D721Med (cell line): ENCODE data around the gene MMP11.
A peak's percentile ranks its signal among the peaks of the same experiment; 100 is the strongest.

ENCODE experiments used
- DNase-seq: peaks from one replicate; pipeline ENCODE4 v3.0.0; 2011; ENCODE audit warnings: low spot score; ENCODE audit not compliant: insufficient read length
- FAIRE-seq: peaks from 2 replicates; lab custom pipeline; 2011; peaks lifted over from hg19 to GRCh38; lab: Jason Lieb, UNC
- CTCF ChIP-seq: IDR thresholded peaks from 2 replicates; pipeline ENCODE4 v1.5.1; 2012; ENCODE audit warnings: mild to moderate bottlenecking, control low read depth; ENCODE audit not compliant: insufficient read depth; ENCODE audit errors: missing control alignments

MMP11 gene

GRCh38 chr22:23745791-23746190, 26.9 kb upstream of the MMP11 start:
- DNase-seq (no peak), FAIRE-seq (no peak)

GRCh38 chr22:23749841-23750301, 22.8 kb upstream of the MMP11 start:
- no peak for TF ChIP-seq CTCF
- FAIRE-seq (no peak), DNase-seq (no peak)

More at GRCh38 chr22:23745791-23746190, 26.9 kb upstream of the MMP11 start:
- TF ChIP-seq CTCF, result no peak

GRCh38 chr22:23750367-23750713, 22.3 kb upstream of the MMP11 start:
- no peak for DNase-seq
- TF ChIP-seq CTCF, result no peak
- FAIRE-seq, result no peak

GRCh38 chr22:23750714-23751440, 21.8 kb upstream of the MMP11 start, which contains the start of gene ZNF70:
Gene ZNF70, minus strand, starts transcription at chr22:23751112. Its CDS starts 5,972 bp downstream, at chr22:23745140.
- peak; percentile 12 for TF ChIP-seq CTCF

GRCh38 chr22:23751441-23751996, 21.1 kb upstream of the MMP11 start:
- no peak for FAIRE-seq
- no peak for DNase-seq
- no peak for TF ChIP-seq CTCF

More at GRCh38 chr22:23750714-23751440, 21.8 kb upstream of the MMP11 start, which contains the start of gene ZNF70:
- FAIRE-seq (no peak), DNase-seq (peak; percentile 89)

- DNase-seq, result no peak
- no peak for FAIRE-seq
- TF ChIP-seq CTCF, result no peak
Measured at GRCh38 chr22:23752090-23752691, 20.5 kb upstream of the MMP11 start.

- no peak for TF ChIP-seq CTCF
- DNase-seq, result no peak
- FAIRE-seq, result no peak
Measured at GRCh38 chr22:23752750-23753149, 19.9 kb upstream of the MMP11 start.
